Lower leg skin (tissue), 3 donors: ENCODE results near the gene GPR83.

Experiments used
- CTCF ChIP-seq, 3 donors: fragments of 450-650 bp; IDR thresholded peaks; one replicate each; pipeline ENCODE4 v1.5.1; 2016; ENCODE audit warnings: antibody characterized with exemption in 3 of 3, mild to moderate bottlenecking in 3 of 3, moderate library complexity in 2 of 3
- POLR2A ChIP-seq, 2 donors: fragments of 450-650 bp; IDR thresholded peaks; one replicate each; pipeline ENCODE4 v1.6.1; 2016 to 2017; ENCODE audit warnings: antibody characterized with exemption in 2 of 2, mild to moderate bottlenecking in 1 of 2, moderate library complexity in 1 of 2

GRCh38 chr11:94433049-94433448 is 31.8 kb upstream of the GPR83 start:
- no peak for TF ChIP-seq CTCF (IDR thresholded peaks at IDR 0.05)
- TF ChIP-seq POLR2A (IDR thresholded peaks at IDR 0.05), result no peak
